ENCODE results near the gene SMARCC1. TPM values are rescaled to one million over a fixed set of nuclear protein-coding genes. Genes with fewer than 3 reads are reported as not detected.
A peak's percentile ranks its signal among the peaks of the same experiment; 100 is the strongest.

SMARCC1 gene
- total RNA-seq, 1 donor from 2014 or later: 41.5 TPM

- no peak for DNase-seq (ENCODE audit: low read depth)
Observed at GRCh38 chr3:47636225-47636624, 145.5 kb downstream of the SMARCC1 start.

- DNase-seq (ENCODE audit: low read depth): no peak
Observed at GRCh38 chr3:47635536-47635935, 146.2 kb downstream of the SMARCC1 start.

- DNase-seq (ENCODE audit: low read depth): peak; percentile 26
Observed at GRCh38 chr3:47634996-47635395, 146.7 kb downstream of the SMARCC1 start.

- no peak for DNase-seq (ENCODE audit: low read depth)
Observed at GRCh38 chr3:47630810-47631209, 150.9 kb downstream of the SMARCC1 start.

GRCh38 chr3:47629770-47630169 is 151.9 kb downstream of the SMARCC1 start:
- no peak for DNase-seq (ENCODE audit: low read depth)

- no peak for DNase-seq (ENCODE audit: low read depth)
Observed at GRCh38 chr3:47628426-47628825, 153.3 kb downstream of the SMARCC1 start.

- no peak for DNase-seq (ENCODE audit: low read depth)
Observed at GRCh38 chr3:47622671-47623461, 158.8 kb downstream of the SMARCC1 start.

- no peak for DNase-seq (ENCODE audit: low read depth)
Observed at GRCh38 chr3:47617086-47618010, 164.3 kb downstream of the SMARCC1 start.

- DNase-seq (ENCODE audit: low read depth): no peak
Observed at GRCh38 chr3:47614788-47615187, 166.9 kb downstream of the SMARCC1 start.

GRCh38 chr3:47613722-47614121 is 168.0 kb downstream of the SMARCC1 start:
- no peak for DNase-seq (ENCODE audit: low read depth)

- no peak for DNase-seq (ENCODE audit: low read depth)
Observed at GRCh38 chr3:47612879-47613278, 168.8 kb downstream of the SMARCC1 start.

- DNase-seq (ENCODE audit: low read depth): peak; percentile 53
Observed at GRCh38 chr3:47612178-47612577, 169.5 kb downstream of the SMARCC1 start.

- DNase-seq (ENCODE audit: low read depth): no peak
Observed at GRCh38 chr3:47611576-47611975, 170.1 kb downstream of the SMARCC1 start.

- DNase-seq (ENCODE audit: low read depth): no peak
Observed at GRCh38 chr3:47610583-47610982, 171.1 kb downstream of the SMARCC1 start.

GRCh38 chr3:47607335-47607734 is 174.4 kb downstream of the SMARCC1 start:
- DNase-seq (ENCODE audit: low read depth): no peak

- DNase-seq (ENCODE audit: low read depth): no peak
Observed at GRCh38 chr3:47606165-47606564, 175.5 kb downstream of the SMARCC1 start.

GRCh38 chr3:47605652-47606051 is 176.0 kb downstream of the SMARCC1 start:
- DNase-seq (ENCODE audit: low read depth): peak; percentile 17

- no peak for DNase-seq (ENCODE audit: low read depth)
Observed at GRCh38 chr3:47604145-47604544, 177.5 kb downstream of the SMARCC1 start.

GRCh38 chr3:47603332-47603731 is 178.4 kb downstream of the SMARCC1 start:
- DNase-seq (ENCODE audit: low read depth): no peak

- no peak for DNase-seq (ENCODE audit: low read depth)
Observed at GRCh38 chr3:47601281-47601680, 180.4 kb downstream of the SMARCC1 start.

- no peak for DNase-seq (ENCODE audit: low read depth)
Observed at GRCh38 chr3:47594792-47595191, 186.9 kb downstream of the SMARCC1 start.
